Heart right ventricle (tissue), 16 donors: Measurements from ENCODE around the gene PTK7. TPM values are rescaled to one million over a fixed set of nuclear protein-coding genes. Genes with fewer than 3 reads are reported as not detected.

ENCODE experiments used
- ATAC-seq, 8 donors: fragments of 200-7000 bp; cut with Tn5 transposase; one replicate each; pipeline ENCODE4 v1.9.1; 2020; ENCODE audit warnings: mild to moderate bottlenecking in 8 of 8, moderate library complexity in 8 of 8, moderate number of reproducible peaks in 1 of 8
- DNase-seq, 2 donors: peaks; one replicate each; pipeline ENCODE4 v3.0.0-alpha.2; 2020
- H3K27ac ChIP-seq, 10 donors: fragments of 200-600 bp; sonication (generic) in 2 of 10; one replicate each; pipeline versions ENCODE4 v1.5.0 to v1.8.0; 2020 to 2022; ENCODE audit warnings: mild to moderate bottlenecking in 3 of 10
- H3K27me3 ChIP-seq, 7 donors: fragments of 200-600 bp; one replicate each; pipeline ENCODE4 v1.8.0; 2021 to 2022; ENCODE audit warnings: mild to moderate bottlenecking in 2 of 7
- H3K36me3 ChIP-seq, 9 donors: fragments of 200-600 bp; sonication (generic) in 1 of 9; one replicate each; pipeline versions ENCODE4 v1.5.0 to v1.8.0; 2020 to 2022; ENCODE audit warnings: mild to moderate bottlenecking in 2 of 9
- H3K4me1 ChIP-seq, 9 donors: fragments of 200-600 bp; sonication (generic) in 1 of 9; one replicate each; pipeline versions ENCODE4 v1.5.0 to v1.8.0; 2020 to 2022; ENCODE audit warnings: mild to moderate bottlenecking in 4 of 9
- H3K4me3 ChIP-seq, 10 donors: fragments of 200-600 bp; sonication (generic) in 2 of 10; one replicate each; pipeline versions ENCODE4 v1.5.0 to v1.8.0; 2020 to 2022; ENCODE audit warnings: mild to moderate bottlenecking in 7 of 10, moderate library complexity in 2 of 10
- H3K9me3 ChIP-seq, 11 donors: fragments of 200-600 bp in 10 of 11; sonication (generic) in 2 of 11; one replicate each; pipeline versions ENCODE4 v1.5.0 to v1.8.0; 2013 to 2022; ENCODE audit warnings: mild to moderate bottlenecking in 2 of 11, control low read depth in 1 of 11, moderate library complexity in 1 of 11
- WGBS, 2 donors: extraction: QIAGEN DNeasy Blood & Tissue Kit; methylation state at CpG; one replicate each; pipeline ENCODE4 v1.1.7; 2013; ENCODE audit warnings: inconsistent platforms in 1 of 2; 5-methylcytosine and 5-hydroxymethylcytosine counted together
- intact Hi-C, 10 donors: fragments of 100-400 bp; cut with DNase I; formaldehyde crosslinking; loops; one replicate each; pipeline versions ENCODE4 v1.11.1 to v1.14.2; 2022
- polyA plus RNA-seq, 2 donors: library from polyadenylated mRNA; stranded (reverse); fragments of 200-250 nt; gene quantifications; one replicate each; pipeline ENCODE4 v1.2.3, GENCODE V29; 2013
- total RNA-seq, 10 donors: library from RNA; stranded (reverse); fragmentation: NEBNext Ultra II Directional in 3 of 10; extraction: Animal tissue kit (Norgen Biotek cat#: 25700) in 3 of 10; gene quantifications; one replicate each; pipeline versions ENCODE4 v1.2.1 to v1.2.4, GENCODE V29; 2021 to 2023
- TF ChIP-seq, protein P1 (sequence below), 9 donors: fragments of 200-600 bp; sonication (generic) in 2 of 9; IDR thresholded peaks; one replicate each; pipeline versions ENCODE4 v1.5.0 to v1.8.0; 2021 to 2022; ENCODE audit warnings: antibody characterized with exemption in 9 of 9, mild to moderate bottlenecking in 5 of 9, moderate library complexity in 1 of 9
- donor health status: Arrhythmogenic right ventricular cardiomyopathy.
- donor health status: ischemic (EF 13 %, LVEDD 7.1; RV severe dilation, severe dysfunction).
- donor health status: healthy with polysubstance abuse.
- donor health status: DM: no; HTN: yes; CAD: no.
- donor health status: DM: no; HTN: no; CAD: no.
- donor health status: ischemic (EF 25% LVEDD 6.9; RV normal size, moderate dysfunction).
- donor health status: ischemic (EF 25% LVEDD 5.7; RV mildly dilated, moderate dysfunction).
- donor health status: healthy.
- donor health status: DM: yes; HTN: yes; CAD: no.
- donor health status: Ischemic cardiomyopathy.
- donor health status: ischemic (EF 35%, LVEDD 5.7; RV mildly dilated, moderate dysfunction).
- donor health status: nonischemic (EF 11% LVEDD 7.7; RV severe dilation, severe dysfunction).
- donor health status: DM: yes; HTN: yes; CAD: no.
- donor health status: PGD.
- donor health status: ischemic (EF 29% LVEDD 5.4; RV normal size, mild dysfunction).
- donor health status: nonischemic (EF 23%, LVEDD 6.1; RV moderate dilation, normal function).

The PTK7 gene
- total and polyA plus RNA-seq, 12 donors = 0.80 to 6.3 (median 2.2) TPM

DNA sequence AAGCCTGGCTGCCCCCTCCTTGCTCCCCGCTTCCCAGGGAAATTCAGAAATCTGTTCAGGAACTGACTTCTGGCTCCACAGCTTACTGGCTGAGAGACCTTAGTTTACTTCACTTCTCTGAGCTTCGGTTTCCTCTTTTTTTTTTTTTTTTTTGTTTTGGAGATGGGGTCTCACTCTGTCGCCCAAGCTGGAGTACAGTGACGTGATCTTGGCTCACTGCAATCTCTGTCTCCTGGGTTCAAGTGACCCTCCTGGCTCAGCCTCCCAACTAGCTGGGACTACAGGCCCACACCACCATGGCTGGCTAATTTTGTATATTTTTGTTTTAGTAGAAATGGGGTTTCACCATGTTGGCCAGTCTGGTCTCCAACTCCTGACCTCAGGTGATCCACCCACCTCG lies 14.9 kb downstream of the PTK7 start:
- TF ChIP-seq, protein P1, sequence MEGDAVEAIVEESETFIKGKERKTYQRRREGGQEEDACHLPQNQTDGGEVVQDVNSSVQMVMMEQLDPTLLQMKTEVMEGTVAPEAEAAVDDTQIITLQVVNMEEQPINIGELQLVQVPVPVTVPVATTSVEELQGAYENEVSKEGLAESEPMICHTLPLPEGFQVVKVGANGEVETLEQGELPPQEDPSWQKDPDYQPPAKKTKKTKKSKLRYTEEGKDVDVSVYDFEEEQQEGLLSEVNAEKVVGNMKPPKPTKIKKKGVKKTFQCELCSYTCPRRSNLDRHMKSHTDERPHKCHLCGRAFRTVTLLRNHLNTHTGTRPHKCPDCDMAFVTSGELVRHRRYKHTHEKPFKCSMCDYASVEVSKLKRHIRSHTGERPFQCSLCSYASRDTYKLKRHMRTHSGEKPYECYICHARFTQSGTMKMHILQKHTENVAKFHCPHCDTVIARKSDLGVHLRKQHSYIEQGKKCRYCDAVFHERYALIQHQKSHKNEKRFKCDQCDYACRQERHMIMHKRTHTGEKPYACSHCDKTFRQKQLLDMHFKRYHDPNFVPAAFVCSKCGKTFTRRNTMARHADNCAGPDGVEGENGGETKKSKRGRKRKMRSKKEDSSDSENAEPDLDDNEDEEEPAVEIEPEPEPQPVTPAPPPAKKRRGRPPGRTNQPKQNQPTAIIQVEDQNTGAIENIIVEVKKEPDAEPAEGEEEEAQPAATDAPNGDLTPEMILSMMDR (IDR thresholded peaks at IDR 0.05) = no peak
- H3K4me3 ChIP-seq = no peak overlapping the region
- H3K27me3 ChIP-seq = no peaks in the 10 kb centered on the region
- H3K9me3 ChIP-seq = no peaks in the 10 kb centered on the region
- no peak overlapping the region for H3K27ac ChIP-seq
- peaks cover 0 to 6% (median 0%) of the 10 kb centered on the region in 9 donors for H3K4me1 ChIP-seq
- ATAC-seq (no peak), DNase-seq (no peak)
- WGBS, 2 donors = 73% methylated on average over 5 of the region's 5 CpGs
- no peaks in the 10 kb centered on the region for H3K36me3 ChIP-seq
- intact Hi-C loops = loop anchor here in 1 of 10 donors (5.0 kb wide), 1 partner anchor 441 kb away; no protein-coding TSS in a partner anchor

DNA sequence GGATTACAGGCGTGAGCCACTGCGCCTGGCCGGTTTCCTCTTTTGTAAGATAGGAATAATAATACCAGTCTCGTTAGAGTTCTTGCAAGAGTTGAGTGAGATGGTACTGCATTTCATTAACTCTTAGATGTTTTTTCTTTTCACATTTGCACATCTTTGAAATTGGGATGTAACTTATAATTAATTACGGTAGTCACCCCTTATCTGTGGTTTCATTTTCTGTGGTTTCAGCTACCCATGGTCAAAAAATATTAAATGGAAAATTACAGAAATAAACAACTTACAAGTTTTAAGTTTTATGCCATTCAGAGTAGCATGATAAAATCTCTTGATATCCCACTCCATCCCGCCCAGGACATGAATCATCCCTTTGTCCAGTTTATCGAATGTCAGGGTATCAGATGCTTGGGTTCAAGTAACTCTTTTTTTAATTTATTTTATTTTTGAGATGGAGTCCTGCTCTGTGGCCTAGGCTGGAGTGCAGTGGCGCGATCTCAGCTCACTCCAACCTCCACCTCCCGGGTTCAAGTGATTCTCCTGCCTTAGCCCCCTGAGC lies 15.4 kb downstream of the PTK7 start:
- peaks cover 0 to 11% (median 0%) of the 10 kb centered on the region in 9 donors for H3K4me1 ChIP-seq
- WGBS, 2 donors = 86 to 88% methylated on average over 10 of the region's 10 CpGs
- H3K4me3 ChIP-seq = no peak overlapping the region
- no peaks in the 10 kb centered on the region for H3K9me3 ChIP-seq
- ATAC-seq = no peak
- no peaks in the 10 kb centered on the region for H3K36me3 ChIP-seq
- intact Hi-C loops = loop anchor here in 1 of 10 donors (5.0 kb wide), 1 partner anchor 441 kb away; no protein-coding TSS in a partner anchor
- TF ChIP-seq, protein P1 (IDR thresholded peaks at IDR 0.05) = no peak
- no peaks in the 10 kb centered on the region for H3K27me3 ChIP-seq
- H3K27ac ChIP-seq = no peak overlapping the region
- DNase-seq = no peak

DNA sequence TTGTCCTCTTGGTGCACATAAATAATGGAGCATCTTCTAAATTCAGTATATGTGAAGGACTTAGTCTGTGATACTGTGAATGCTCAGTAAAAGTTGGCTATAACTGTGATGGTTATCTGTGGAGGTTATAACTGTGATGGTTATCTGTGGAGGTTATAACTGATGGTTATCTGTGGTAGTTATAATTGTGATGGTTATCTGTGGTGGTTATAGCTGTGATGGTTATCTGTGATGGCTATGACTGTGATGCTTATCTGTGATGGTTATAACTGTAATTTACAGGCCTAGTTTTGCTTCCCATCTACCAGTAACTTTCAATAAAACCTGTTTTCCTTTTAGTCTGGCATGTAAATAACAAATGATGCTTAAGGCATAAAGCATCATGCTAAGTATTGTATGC lies 16.5 kb downstream of the PTK7 start:
- ATAC-seq = no peak
- intact Hi-C loops = loop anchor here in 1 of 10 donors (5.0 kb wide), 1 partner anchor 440 kb away; no protein-coding TSS in a partner anchor
- TF ChIP-seq, protein P1 (IDR thresholded peaks at IDR 0.05) = no peak
- H3K4me3 ChIP-seq = no peak overlapping the region
- H3K27me3 ChIP-seq = no peaks in the 10 kb centered on the region
- H3K36me3 ChIP-seq = no peaks in the 10 kb centered on the region
- DNase-seq = no peak
- H3K4me1 ChIP-seq = peaks cover 0 to 21% (median 4%) of the 10 kb centered on the region in 9 donors
- H3K9me3 ChIP-seq = no peaks in the 10 kb centered on the region
- H3K27ac ChIP-seq = no peak overlapping the region

DNA sequence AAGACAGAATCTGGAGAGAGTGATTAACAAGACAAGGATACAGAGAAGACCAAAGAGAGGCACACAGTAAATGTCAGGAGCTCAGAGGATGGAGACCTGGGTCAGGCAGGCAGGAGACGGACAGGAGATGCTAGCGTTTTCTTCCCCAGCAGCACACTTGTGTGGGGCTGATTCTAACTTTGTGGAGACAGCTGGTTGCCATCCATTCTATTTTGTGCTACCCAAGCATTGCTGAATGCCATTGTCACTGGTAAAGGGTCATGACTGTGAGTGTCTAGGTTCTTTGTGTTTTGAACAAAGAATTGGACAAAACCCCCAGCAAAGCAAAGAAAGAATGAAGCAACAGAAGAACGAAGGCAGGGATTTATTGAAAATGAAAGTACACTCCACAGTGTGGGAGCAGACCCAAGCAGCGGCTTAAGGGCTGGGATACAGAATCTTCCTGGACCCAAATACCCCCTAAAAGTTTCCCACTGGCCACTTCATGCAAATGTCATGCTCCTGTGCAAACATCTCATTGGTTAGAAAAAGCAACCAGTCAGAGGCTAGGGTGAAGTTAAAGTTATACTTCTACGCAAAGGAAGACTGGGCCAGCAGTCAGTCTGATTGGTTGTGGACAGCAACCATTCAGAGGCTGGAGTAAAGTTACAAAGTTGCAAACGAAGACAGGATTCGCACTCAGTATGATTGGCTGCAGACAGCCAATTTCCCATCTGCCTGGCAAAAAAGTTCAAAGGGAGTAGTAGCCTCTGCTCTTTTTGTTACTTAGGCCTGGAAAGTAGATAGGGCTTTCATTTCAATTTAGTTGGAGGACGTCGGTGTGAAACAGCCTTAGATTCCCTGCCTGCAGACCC lies 17.5 kb downstream of the PTK7 start:
- Histone ChIP-seq H3K36me3 (no peaks in the 10 kb centered on the region), H3K27me3 (no peaks in the 10 kb centered on the region), H3K27ac (peak overlapping the region in 3 of 10 donors; percentile 9 to 36 (median 9)), H3K4me3 (peak overlapping the region in 7 of 10 donors; percentile 13 to 42 (median 37)), H3K9me3 (no peaks in the 10 kb centered on the region), H3K4me1 (peaks cover 0 to 21% (median 4%) of the 10 kb centered on the region in 9 donors)
- WGBS, 2 donors = 69 to 70% methylated on average over 9 of the region's 9 CpGs
- TF ChIP-seq, protein P1 (IDR thresholded peaks at IDR 0.05) = no peak
- intact Hi-C loops = loop anchor here in 1 of 10 donors (5.0 kb wide), 1 partner anchor 439 kb away; no protein-coding TSS in a partner anchor
- peak in 1 of 2 donors; percentile 21 for DNase-seq
- ATAC-seq = peak in 7 of 8 donors; percentile 60 to 86 (median 80)
